Measurements from ENCODE around the gene STK32A.
A peak's percentile ranks its signal among the peaks of the same experiment; 100 is the strongest.
"Not testable (repeated sequence)": the region's sequence is repeated elsewhere in the genome, so short reads cannot be mapped to it uniquely, and the experiment has no call there.

The STK32A gene

DNA sequence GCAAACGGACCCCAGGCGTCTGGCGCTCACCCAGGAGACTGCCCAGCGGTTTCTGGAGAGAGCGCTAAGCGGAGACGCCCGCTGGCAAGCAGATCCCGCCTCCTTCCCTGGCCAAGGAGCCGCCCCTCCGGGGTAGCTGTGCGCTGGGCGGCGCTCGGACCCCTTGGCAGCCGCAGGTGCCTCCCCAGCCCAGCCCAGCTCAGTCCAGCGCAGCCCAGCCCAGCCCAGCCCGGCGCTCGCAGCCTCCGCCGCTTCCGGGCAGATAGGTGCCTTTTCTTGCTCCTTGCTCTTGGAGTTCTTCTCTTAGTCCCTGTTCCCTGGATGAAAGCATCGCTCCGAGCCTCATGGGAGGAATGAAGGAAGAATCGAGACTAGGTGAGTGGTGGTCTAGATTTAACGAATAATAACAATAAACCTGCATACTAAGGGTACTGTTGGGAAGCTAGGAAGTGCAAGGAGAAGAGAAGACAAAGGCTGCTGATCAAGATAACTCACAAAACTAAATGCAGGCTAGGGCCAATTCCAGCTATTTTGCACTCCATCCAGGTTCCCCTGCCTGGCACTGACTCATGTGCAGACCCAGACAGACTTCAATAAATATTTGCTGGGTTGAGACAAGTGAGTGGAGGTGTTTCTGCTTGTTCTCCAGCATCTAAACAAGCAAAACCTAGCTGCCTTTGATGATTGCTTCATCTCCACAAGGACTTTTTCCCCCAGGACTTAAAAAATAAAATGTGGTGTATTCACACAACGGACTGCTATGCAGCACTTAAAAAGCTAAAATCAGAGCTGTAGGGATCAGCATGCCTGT lies at the start of gene STK32A:
Gene STK32A, plus strand, starts transcription at position 202 of the 811 bp plus-strand sequence. CDS start 4,609 bp downstream, outside the sequence.
- DNase-seq (ENCODE audit: low spot score): no peak

DNA sequence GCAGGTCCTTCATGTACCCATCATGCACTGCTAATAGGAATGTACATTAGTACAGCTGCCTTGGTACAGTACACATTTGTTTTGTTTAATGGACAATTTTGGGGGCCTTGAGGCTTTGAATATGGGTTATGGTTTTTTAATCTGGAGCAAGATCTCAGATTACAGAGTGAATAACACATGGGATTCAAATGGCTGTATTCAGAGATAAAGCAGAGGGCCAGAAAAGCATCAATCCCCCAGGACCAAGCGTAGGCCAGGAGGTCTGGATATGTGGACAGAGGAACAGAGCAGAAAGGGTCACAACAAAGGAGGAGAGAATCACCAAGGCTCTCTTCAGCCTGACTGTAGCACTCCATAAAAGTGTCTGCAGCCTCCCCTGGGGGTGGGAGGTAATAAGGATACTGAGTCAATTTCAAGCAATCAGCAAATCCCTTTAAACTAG lies 47.7 kb upstream of the STK32A start:
- DNase-seq (ENCODE audit: low spot score): no peak

DNA sequence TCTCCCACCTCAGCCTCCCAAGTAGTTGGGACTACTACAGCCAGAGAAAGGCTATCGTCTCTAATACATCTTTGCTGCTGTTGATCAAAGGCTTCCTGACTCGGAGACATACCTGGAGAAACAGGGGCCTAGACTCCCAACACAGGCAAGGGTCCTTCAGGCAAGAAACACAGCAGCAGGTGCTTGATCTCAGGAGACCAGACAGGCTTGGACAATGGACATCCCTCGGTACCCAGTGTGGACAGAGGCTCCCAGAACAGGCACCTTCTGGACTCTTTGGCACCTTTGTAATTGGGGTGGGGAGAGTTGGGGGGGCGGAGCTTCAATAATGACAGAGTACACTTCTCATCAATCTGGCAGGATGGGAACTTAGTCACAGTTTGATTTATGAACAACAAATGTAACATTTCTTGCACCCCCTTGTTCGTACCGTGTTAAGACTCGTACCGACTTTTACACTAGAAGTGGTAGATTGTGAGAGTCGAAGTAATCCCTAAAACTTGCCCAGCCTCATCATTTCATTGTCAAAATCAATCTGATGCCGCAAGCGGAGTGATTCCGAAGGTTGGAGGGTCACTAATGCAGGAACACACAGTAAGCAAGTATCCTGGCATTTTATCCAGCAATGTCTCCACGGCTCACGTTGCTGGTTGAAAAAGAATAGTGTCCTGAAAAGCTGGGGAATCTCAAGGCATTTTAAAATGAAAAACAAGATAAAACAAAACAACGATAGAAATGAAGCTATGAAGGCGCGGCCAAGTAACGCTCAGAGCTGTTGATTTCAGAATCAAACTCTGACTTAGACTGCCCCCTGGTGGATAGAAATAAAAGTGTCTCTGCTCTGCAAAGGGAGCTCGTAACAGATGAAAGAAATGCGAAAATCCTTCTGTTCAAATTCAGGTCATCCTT lies 46.4 kb upstream of the STK32A start:
- peak; percentile 64 for DNase-seq (ENCODE audit: low spot score)

DNA sequence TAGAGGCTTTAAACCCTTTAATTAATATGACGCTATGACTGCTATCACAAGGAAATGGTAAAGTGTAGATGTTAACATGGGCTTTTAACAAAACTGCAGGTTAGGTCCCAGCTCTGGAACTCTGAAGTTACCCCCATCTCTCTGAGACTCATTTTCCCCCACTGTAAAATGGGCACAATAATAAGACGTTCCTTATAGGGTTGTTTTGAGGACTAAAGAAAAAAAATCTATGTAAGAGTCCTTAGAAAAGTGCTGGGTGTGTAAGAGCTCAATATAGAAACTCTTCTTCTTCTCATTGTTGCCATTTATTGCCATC lies 45.8 kb upstream of the STK32A start:
- no peak for DNase-seq (ENCODE audit: low spot score)

DNA sequence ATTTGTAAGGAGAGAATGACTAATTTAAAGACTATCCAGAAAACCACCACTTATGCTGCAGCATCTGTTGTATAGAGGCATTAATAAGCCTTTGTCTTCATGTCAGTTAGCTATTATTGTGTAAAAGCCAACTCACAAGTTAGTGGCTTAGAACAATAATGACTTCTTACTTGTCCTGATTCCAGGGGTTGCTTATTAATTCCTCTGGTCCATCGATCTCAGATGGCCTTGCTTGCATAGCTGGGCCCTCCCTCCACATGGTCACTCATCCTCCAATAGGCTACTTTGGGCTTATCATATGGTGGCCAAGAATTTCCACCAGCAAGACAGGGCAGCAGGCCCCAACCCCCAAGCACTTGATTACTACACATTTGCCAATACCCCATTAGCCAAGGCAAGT lies 44.5 kb upstream of the STK32A start:
- DNase-seq (ENCODE audit: low spot score): no peak

DNA sequence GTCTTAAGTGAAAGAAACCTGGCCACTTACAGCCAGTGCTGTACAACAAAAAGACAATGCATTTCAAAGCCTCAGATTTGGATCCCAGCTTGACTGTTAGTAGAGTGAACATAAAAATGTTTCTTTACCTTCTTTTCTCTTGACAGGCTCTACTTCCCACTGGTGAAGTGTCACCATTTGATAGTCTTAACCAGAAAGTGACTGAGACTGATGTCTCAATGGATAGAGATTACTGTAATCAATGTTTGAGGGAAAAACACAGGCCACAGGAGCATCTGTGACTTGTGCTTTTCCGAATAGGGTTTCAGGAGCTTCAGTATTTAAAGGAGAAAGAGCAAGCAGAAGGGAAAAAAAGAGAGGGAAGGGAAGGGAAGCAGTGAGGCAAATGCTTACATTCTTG lies 41.7 kb upstream of the STK32A start:
- no peak for DNase-seq (ENCODE audit: low spot score)

DNA sequence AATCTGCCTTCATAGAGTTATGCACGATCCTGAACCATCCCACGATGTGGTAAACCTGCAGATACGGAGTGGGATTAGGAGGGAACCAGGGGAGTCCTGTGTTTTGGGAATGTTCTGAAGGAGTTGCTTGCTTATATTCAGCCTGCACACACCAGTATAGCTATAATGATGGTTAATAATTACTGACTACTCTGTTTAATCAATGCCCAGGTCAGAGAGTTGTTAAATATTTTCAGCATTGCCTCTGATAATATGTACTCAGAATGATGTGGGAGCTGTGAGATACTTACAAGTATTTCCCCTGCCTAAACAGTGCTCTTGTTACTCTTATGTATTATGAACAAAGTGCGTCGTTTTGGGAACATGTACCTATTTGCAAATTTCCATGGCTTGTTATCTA lies 34.8 kb upstream of the STK32A start:
- DNase-seq (ENCODE audit: low spot score): no peak

DNA sequence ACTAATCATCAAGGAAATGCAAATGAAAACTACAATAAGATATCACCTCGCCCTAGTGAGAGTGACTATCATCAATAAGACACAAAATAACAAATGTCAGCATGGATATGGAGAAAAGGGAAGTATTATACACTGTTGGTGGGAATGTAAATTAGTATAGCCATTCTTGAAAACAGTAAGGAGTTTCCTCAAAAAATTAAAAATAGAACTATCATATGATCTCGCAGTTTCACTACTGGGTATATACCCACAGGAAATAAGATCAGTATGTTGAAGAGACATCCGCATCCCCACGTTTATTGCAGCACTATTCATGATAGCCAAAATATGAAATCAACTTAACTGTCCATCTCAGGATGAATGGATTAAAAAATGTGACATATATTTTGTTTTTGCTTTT lies 31.6 kb upstream of the STK32A start:
- no peak for DNase-seq (ENCODE audit: low spot score)

DNA sequence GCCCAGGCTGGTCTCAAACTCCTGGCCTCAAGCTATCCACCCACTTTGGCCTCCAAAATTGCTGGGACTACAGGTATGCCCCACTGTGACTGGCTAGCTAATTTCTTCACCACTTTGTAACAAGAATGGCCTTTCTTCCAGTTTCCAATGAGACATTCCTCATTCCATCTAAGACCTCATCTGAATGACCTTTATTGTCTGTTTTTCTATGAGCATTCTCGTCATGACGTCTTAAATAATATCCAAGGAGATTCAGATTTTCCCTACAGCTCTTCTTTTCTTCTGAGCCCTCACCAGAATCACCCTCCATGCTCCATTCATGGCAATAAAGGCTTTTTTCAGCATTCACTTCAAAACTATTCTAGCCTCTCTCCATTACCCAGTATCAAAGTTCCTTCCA lies 30.2 kb upstream of the STK32A start:
- DNase-seq (ENCODE audit: low spot score): no peak

DNA sequence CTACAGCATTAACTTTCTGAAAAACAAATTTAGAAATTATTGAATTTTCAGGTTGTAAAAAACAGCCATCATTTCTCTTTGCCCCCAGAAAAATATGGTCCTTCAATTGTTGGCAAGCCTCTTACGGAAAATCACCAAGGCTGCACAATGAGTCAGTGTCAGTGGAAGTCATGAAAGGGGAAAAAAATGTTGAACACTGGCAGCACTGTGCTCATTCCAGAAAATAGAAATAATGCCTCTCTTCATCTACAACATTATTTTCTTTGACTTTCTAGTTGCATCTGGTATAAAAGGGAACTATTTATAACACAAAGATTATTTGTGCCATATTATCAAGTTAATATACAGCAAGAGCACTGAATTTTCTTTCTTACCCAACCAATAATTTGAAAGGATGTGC lies 26.7 kb upstream of the STK32A start:
- DNase-seq (ENCODE audit: low spot score): no peak

DNA sequence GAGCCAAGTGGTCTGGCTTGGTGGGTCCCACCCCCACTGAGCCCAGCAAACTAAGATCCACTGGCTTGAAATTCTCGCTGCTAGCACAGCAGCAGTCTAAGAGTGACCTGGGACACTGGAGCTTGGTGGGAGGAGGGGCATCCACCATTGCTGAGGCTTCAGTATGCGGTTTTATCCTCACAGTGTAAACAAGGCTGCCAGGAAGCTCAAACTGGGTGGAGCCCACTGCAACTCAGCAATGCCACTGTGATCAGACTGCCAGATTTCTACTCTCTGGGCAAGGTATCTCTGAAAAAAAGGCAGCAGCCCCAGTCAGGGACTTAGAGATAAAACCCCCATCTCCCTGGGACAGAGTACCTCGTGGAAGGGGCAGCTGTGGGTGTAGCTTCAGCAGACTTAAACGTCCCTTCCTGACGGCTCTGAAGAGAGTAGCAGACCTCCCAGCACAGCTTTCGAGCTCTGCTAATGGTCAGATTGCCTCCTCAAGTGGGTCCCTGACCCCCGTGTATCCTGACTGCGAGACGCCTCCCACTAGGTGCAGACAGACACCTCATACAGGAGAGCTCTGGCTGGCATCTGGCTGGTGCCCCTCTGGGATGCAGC lies 18.2 kb upstream of the STK32A start:
- peak; percentile 5 for DNase-seq (ENCODE audit: low spot score)

DNA sequence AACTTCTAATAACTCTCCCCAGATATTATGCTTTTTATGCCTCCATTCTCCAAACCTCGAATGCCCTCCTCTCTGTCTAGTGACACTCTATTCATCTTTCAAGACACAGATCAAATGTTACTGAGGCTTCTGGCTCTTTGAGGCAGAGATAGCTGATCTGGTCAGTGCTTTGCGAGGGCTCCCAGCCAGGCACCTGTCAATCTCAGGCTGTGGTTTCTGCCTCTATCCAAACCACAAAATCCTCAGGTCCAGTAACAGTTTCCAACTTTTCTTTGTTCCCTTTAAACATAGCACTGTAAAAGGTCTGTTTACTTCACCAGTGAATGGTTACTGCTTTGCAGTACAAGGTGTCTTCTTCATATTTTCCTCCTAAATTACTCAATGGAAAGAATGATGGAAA lies 11.5 kb upstream of the STK32A start:
- DNase-seq (ENCODE audit: low spot score): no peak

DNA sequence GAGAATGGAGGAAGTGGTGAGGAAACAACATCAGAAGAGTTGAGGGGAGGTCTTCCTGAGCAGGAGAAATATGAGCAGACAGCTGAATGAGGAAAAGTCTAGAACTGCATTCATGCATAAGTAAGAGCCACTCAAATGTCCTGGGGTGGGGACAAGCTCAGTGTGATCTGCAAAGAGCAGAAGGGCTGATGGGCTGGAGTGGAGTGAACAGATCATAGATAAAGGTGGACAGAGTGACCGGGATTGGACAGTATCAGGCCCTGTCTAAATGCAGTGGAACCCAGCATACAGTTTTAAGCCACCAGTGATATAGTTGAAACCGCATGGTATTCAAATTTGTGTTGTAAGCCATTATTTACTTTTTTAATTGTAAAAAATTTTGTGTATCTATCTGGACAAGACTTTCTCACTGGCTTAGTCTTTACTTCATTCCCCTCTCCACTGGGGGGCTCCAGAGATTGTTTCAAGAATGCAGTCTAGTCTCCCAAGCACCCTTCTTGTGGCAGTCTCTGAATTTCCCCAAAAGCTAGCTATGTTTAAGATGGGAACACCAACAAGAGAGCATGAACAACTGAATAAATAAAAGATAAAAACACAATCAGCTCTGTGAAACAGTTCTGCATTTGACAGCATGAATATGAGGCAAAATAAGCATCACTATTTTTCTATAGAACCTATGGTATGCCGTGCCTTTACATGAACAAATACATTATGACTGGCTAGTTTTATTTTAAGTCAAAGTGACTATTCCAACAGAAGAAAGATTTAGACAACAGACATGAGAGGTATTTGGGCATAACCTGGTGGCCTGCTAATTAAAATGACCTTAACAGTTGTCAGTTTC lies 10.7 kb upstream of the STK32A start:
- DNase-seq (ENCODE audit: low spot score): no peak

DNA sequence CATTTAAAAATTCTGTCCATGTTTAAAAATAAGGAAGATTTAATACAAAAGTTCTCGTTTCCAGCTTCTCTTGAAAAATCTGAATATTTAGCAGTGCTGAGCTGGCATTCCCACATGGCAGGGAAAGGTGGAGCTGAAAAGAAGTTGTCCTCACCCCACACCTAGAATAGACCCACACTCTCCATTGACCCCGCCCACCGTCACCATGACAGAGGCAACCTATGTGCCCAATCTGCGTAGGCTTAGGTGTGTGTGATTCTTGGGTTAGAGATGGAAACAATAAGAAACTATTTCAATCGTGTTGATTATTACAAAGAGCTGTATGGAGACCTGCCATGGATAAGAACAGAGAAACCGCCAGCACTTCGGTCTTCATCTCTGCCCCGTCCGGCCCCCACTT lies 8.9 kb upstream of the STK32A start:
- no peak for DNase-seq (ENCODE audit: low spot score)

DNA sequence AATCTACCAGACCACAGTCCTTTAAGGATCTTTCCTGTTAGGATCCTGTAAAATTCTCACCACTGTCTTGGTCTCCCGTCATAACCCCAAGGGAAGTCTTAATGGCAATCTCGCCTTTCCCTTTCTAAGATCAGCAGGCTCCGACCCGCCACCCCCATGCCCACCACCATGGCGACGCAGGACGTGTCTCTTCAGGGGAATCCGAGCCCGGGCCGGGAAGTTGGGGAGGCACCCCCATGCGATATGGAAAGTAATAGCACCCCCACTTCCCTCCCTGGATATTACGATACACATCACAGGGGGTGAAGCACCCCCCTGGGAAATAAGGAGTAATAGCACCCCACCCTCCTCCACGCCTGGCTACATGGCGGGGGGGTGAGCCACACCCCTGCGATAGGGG lies 8.3 kb upstream of the STK32A start:
- no peak for DNase-seq (ENCODE audit: low spot score)

DNA sequence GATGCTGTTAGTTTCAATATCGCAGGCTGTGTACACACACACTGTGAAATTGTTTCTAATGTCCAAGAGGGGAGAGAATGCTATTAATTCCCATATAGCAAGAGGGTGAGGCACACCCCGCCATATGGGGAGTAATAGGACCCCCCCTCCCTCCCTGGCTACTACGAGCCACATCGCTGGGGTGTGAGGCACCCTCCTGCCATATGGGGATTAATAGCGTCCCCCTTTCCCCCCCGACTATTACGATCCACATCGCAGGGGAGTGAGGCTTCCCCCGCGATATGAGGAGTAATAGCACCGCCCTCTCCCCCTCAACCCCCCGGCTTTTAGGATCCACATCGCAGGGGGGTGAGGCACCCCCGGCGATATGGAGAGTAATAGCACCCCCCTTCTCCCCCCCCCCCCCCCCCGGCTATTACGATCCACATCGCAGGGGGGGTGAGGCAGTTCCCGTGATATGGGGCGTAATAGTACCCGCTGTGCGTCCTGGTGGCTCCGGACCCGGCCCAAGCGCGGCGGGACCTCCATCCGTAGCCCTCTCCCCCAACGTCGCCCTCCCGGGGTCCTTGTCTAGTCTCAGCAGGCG lies 494 bp upstream of the STK32A start:
- DNase-seq (ENCODE audit: low spot score): no peak

DNA sequence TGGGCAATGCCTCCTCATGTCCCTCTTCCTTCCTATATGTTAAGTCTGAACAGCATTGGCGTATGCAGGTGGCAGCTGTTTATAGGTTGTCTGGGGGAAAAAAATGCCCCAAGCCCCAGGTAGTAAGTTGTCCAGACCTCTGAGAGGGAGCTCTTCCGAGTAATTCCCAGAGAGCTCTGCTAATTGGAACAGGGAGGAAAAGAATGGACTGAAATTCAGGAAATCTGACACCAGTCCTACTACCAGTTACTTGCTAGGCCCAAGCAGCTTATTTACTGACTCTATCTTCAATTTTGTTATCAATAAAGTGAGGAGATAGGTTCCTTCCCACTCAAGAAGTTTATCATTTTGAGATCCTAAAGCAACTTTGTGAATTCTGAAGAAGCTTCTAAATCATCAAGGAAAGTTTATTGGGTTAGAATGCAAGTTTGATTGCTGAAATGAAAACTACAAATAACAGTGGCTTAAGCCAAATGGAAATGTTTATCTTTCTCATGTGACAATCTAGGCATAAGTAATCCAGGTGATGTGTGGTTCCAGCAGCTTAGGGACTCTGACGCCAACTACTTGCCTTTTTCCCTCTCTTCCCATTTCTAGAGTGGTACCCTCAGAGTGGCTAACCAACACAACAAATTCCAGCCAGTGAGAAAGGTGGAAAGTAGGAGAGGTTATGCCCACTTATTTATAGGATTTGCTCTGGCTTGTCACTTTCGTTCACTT lies 5.6 kb downstream of the STK32A start:
- DNase-seq (ENCODE audit: low spot score): no peak

DNA sequence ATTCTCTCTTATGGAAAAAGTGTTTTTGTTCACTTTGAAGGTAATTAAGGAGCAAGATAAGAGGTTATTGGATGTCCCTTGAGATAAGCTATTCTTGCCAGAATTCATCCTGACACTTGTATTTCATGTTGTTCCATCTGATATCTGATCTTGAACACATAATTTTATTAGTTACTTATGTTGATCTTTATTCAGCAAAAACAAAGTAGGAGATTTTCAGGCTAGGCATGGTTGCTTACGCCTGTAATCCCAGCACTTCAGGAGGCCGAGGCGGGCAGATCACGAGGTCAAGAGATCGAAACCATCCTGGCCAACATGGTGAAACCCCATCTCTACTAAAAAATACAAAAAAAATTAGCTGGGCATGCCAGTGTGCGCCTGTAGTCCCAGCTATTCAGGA lies 8.4 kb downstream of the STK32A start:
- not testable (repeated sequence) for DNase-seq (ENCODE audit: low spot score)

DNA sequence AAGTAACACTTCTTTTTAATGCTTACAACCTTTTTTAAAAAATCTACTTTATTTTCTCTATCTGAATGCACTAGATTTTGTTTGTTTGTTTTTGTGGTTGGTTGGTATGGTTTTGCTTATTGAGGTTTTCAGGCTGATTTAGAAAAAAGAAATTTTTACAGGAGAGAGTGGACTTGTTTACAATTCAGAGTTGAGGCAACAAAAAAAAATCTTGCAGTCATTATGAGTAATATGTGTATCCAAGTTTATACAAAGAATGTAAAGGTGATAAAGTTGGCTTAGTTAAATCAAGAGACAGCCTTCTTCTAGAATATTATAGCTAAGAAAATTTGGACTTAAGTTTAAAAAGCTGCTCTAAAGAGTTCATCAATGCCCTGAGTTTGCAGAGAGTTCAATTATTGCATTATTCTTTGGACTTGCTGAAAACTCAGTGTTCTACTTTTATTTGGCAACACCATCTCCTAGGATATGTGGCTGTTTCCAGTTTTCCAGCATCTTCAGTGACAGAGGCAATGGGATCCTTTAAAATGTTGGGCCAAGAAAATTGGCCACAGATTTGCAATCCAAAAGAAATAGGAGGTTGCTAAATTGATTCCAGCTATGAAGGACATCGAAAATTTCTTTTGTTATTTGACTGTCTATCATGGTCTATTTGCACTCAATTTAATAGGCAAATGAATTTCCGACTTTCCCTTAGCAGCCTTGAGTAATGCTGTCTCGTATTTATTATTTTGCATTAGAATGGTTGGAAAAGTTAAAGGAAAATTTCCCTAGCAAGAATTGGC lies 10.7 kb downstream of the STK32A start:
- no peak for DNase-seq (ENCODE audit: low spot score)

DNA sequence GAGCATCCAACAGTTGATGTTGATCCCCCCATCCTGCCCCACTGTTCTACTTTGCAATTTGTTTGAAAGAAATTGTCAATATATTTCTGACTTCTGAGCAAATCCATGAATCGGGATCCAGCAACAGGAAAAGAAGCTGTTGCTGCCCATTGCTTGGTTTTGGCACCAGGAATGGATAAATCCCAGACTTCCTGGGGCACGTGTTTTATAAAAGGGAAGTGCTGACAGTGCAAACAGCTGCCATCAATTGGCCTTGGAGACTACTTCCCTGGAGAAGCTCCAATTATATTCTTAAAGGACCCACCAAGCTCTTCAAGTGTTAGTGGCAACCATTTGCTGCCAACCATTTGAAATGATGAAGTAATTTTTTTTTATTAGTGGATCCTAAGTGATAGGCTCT lies 13.7 kb downstream of the STK32A start:
- DNase-seq (ENCODE audit: low spot score): no peak

All from CD4-positive, alpha-beta T cell treated with Interleukin-15 for 4 hours (primary cell).